ENCODE measurements around the gene CIB1.

The CIB1 gene

GRCh38 chr15:90214553-90215196 lies 19.1 kb downstream of the CIB1 start:
- no peak for DNase-seq (ENCODE audit: low spot score)

- DNase-seq (ENCODE audit: low spot score) = no peak
Measured at GRCh38 chr15:90213818-90214204, 19.9 kb downstream of the CIB1 start.

DNA sequence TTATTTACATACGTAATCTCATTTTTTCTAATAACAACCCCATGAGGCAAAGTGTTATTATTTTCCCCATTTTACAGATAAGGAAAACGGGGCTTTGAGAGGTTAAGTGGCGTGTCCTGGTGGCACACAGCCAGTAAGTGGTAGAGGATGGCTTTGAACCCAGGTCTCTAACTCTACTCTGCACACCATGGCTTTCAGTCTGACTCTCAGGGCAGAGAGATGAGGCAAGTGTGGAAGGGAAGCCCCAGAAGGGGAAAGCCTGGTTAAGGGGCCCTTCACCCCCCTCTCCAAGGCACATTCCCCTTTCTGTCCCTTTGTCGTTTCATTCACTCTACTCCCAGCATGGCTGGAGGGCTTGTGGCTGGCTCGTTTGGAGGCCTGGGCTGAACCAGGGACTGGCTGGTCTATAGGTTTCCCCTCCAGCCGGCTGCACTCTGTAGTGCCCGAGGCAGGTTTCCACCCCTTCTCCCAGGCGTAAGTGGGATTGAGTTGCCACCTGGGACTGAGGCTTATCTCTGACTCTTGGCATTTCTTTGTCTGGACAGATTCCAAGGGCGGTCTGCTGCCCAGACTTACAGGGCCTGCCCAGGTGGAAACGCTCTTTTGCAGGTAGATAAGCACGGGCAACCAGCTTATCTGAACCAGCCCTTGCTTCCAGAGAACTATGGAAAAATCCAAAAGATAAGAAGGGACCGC lies 20.5 kb downstream of the CIB1 start:
- no peak for DNase-seq (ENCODE audit: low spot score)

DNA sequence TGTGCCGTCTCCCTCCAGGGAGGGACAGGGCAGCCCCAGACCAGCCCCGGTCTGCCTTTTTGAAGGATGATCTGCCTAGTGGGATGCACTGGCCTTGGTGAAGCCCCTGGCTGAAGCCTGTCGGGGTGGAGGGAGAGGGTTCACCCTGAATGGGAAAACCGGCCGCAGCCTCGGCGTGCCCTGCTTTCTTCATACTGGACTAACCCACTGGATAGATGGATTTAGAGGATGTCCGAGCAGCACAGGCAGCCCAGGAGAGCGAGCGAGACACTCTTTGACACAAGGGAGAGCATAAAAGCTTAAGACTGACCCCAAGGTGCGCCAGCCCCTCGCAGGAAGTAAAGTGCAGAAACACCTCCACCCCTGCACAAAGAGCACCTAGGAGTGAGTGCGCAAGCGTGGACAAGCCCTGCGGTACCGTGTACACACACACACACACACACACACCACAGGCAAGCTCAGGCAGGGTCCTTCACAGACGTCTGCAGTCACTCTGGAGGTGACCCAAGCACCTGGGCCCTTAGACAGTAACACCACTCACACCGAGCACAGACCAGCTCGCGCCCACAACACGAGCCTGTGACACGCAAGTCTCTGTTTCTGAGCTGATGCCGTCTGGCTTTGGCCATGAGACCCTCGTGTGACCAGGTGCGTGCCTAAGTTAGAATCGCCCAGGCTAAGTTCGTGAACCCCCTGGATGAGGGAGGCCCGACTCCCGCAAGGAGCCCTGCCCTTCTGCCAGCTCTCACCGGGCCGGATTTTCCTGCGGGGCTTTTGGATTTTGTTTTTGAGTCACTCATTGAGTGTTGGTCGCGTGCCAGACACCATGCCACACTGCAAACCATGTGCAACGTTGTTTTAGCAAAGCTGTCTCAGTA lies 21.3 kb downstream of the CIB1 start:
- DNase-seq (ENCODE audit: low spot score) = no peak

DNA sequence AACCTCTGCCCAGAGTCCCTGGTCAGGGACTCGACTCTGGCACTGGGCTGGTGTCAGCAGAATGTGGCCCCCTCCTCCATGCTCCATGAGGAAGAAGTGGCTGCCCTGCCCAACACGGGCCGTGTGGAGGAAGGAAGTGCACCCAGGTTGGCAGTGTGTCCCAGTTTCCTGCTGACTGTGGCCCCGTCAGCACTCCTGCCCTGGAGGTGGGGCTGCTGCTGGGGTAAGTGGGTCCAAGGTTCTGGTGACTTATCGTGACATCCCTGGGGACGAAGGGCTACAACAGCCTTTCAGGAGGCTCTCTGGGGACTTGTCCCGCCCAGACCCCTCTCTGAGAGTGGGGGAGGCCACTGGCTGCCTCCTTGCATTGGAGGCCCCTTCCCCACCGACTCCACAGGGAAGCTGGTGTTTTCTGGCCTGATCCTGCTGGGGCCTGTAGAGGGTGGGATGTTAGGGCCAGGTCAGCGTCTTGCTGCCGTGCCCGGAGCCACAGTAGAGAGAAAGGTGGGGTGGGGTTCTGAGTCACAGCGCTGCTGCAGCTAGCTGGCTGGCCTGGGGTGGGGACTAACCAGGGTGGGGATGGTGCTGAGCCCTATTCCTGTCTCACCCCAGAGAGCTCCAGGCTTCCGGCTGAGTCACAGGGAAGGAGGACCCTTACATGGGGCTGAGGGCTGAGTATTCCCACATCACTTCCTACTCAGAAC lies 22.1 kb downstream of the CIB1 start:
- DNase-seq (ENCODE audit: low spot score) = no peak

- DNase-seq (ENCODE audit: low spot score) = no peak
Measured at GRCh38 chr15:90211009-90211408, 22.7 kb downstream of the CIB1 start.

DNA sequence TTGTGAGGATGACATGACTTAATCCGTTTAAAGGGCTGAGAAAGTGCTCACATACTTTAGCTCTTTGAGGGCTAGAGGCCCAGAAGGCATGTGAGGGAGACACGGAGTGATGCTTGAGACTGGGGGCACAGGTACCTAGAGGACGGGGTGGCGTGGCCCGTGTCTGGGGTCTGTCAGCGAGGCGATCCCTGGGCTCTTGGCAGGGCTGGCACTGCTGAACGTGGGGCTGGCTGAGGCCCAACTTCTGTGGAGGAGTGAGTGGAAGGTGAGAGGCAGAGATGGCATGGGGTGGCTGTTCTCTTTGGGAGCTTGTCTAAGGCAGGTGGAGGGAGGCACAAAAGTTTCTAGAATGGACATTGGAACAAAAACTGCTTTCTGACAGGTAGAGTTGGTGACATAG lies 23.1 kb downstream of the CIB1 start:
- no peak for DNase-seq (ENCODE audit: low spot score)

- no peak for DNase-seq (ENCODE audit: low spot score)
Measured at GRCh38 chr15:90209591-90209990, 24.1 kb downstream of the CIB1 start.

- no peak for DNase-seq (ENCODE audit: low spot score)
Measured at GRCh38 chr15:90208356-90208755, 25.4 kb downstream of the CIB1 start.

- DNase-seq (ENCODE audit: low spot score) = no peak
Measured at GRCh38 chr15:90207252-90207651, 26.5 kb downstream of the CIB1 start.

GRCh38 chr15:90205886-90206285 lies 27.9 kb downstream of the CIB1 start:
- DNase-seq (ENCODE audit: low spot score) = no peak

DNA sequence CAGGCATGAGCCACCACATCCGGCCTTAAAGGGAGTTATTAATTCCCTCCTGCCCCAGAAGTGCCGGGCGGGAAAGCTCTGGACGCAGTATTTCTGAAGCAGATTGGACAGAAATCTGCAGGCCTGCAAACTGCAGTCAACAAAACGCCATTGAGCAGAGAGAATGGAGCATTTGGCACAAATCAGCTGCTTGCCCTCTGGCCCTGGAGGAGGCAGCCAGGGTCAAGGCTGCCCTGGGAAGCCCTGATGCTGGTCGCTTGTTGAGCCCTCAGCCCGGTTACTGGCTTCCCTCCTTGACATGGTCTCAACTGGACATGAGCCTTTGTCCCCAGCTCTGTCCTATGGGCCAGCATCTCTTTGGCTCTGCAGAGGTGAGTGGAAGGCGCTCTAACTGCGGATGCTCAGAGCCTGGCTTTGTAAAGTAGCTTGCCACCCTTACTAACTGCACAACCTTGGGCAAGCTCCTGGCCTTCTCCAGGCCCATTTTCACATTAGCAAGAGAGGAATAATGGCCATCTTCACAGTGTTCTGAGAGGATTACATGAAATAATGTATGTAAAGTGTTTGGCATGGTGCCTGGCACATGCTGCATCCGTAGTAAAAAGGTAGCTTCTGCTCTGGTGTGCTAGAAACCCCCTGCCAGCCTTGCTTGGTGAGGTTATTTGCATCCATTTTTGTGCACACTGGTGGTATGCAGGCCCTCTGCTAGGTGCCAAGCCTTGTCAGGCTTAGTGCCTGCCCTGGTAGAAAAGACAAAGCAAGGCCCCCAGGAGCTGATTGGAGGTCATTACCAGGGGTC lies 28.5 kb downstream of the CIB1 start:
- DNase-seq (ENCODE audit: low spot score) = no peak

- no peak for DNase-seq (ENCODE audit: low spot score)
Measured at GRCh38 chr15:90203922-90204321, 29.8 kb downstream of the CIB1 start.

- no peak for DNase-seq (ENCODE audit: low spot score)
Measured at GRCh38 chr15:90203473-90203872, 30.3 kb downstream of the CIB1 start.

GRCh38 chr15:90202929-90203328 lies 30.8 kb downstream of the CIB1 start:
- DNase-seq (ENCODE audit: low spot score) = no peak

GRCh38 chr15:90201944-90202375 lies 31.8 kb downstream of the CIB1 start:
- DNase-seq (ENCODE audit: low spot score) = peak; percentile 41

GRCh38 chr15:90201130-90201943 lies 32.4 kb downstream of the CIB1 start, which contains the start of gene SEMA4B:
SEMA4B (plus strand) TSS chr15:90201330; CDS start chr15:90201579, 249 bp downstream.
- DNase-seq (ENCODE audit: low spot score) = peak; percentile 94

DNA sequence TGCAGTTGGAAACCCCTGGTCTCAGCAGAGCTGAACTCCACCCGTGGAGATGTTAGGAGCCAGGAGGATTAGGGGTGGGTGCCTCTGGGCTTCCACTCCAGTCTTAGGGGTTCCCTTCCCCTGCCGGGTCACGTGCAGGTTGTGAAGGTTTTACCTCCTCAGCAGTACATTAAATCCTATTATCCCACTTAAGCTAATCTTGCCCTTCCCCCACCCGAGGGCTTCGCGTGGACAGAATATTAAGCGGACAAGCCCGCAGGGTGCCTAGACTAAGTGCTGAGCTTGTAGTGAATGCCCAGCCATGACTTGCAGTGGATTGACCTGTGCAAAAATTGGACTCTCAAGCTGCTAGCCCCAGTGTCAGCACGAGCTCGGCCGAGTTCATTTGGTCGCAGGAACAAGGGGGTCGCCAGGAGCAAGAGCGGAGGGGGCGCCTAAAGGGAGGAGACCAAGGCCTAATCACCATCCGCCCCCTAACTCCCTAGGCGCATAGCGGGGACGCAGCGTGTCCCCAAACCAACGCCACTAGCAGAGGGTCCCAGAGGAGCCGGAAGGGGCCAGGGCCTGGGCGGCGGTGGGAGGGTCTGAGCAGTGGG lies 33.1 kb downstream of the CIB1 start:
- DNase-seq (ENCODE audit: low spot score) = peak; percentile 18

GRCh38 chr15:90194655-90195054 lies 39.1 kb downstream of the CIB1 start:
- no peak for DNase-seq (ENCODE audit: low spot score)
